ENCODE results near the gene LOXL1.

Gene LOXL1

GRCh38 chr15:73899197-73900094 is 26.8 kb upstream of the LOXL1 start:
- DNase-seq, result no peak

- DNase-seq, result no peak
These were observed 26.1 kb upstream of the LOXL1 start for GRCh38 chr15:73900095-73900712.

GRCh38 chr15:73901126-73901810 is 25.0 kb upstream of the LOXL1 start:
- DNase-seq, result no peak

DNA sequence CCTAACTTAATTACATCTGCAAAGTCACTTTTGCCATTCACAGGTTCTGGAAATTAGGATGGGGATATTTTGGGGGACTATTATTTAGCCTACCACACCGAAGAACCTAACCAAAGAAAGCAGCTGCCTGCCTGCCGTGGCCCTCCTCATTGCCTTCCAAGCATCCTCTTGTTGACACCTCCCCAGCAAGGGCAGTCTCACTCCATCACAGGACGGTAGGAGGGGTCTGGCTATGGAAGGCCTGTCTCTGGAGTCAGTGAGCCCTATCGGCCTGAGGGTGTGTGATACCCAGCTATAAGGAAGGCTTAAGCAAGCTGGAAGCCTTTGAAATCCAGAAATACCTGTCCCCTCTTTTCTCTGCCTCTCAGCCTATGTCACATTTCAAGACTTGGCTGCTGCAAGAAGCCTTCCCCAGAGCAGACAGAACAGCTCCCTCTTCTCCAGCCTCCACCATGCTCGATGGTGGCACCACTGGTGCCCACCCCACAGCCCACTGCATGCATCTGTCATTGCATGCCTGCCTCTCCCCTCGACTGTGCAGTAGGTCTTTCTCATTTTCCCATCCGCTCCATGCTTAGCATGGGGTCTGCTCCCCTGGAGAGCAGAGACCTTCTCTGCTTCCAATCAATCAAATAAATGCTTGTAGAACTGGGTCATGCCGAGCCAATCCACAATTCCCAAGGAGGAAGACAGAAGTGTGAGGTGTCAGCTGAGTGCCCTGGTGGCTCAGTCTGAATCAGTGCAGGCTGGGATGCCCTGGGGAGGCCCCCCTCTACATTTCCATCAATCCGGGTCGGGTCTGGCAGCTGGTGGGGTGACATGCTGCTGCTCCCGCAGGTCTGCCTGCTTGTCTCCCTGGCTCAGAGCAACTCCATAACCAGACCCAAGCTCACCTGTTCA is 23.9 kb upstream of the LOXL1 start:
- DNase-seq, result no peak

GRCh38 chr15:73904026-73904815 is 22.0 kb upstream of the LOXL1 start:
- no peak for DNase-seq

DNA sequence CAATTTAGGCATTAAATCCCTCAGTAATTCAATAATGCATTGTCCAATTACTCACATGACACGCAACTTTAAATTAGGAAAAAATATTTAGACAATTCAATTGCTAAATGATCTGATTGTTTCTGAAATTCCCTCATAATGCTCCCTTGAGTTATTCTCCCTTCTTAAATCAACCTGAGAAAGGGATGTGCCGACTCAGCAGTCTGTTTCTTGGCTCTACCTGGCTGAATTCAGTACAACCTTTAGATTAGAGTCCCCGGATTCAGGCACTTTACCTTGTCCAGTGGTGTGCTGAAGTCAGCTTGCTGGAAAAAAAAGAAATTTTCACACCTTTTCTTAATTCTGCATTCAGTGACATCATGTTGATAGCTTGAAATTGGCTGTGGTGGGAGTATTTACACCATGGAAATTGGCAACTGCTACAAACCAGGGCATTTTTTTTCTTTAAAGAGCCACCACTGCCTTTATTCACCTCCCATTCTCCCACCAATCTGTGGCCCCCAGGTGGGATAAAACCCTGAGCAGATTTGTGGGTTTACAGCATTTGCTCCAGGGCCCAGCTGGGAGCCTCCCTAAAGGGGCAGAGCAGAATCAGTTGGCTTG is 20.9 kb upstream of the LOXL1 start:
- no peak for DNase-seq

DNA sequence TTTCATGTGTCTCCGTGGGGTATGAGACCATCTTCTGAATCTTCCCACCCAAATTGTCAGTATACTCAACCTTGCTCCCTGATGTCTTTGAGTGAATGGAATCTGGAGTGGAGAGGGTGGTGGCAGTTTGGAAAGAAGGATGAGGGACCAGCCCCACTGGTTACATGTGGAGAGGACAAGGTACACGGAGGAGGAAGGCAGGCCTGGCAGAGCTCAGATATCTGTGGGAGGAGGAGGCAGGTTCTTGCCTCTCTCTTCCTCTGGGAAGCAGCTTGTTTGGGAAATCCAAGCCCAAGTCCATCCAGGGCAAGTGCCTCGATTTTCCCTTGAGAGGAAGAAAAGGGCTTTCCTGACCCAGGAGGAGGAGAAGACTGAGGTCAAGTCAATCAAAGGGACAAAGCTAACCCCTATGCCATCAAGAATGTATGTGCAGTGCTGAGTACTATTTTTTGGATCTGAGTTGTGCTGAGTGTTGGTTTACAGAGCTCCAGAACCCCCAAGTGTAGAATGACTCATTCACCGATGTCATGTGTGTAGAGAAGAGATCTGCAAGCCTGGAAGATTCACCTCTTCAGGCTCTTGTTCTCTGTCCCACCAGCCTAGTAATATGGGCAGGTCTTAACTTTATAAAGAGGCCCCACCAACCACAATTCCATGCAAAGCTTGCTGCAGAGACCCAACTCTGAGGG is 19.8 kb upstream of the LOXL1 start:
- DNase-seq, result no peak

DNA sequence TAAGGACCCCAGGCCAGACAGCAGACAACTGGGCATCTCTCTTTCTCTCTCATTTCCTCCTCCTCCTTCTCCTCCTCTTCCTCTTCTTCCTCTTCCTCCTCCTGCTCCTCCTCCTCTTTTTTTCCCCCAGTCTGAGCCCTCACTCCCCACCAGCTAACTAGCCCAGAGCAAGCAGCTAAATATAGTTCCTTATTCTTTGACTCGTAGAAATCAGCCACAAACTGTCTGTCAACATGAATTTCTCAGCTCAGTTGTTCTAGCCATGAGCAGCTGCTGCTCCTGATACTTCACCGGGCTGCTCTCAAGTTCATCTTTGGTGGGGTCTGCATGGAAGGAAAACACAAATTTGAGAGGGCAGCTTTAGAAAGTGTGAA is 19.2 kb upstream of the LOXL1 start:
- DNase-seq, result no peak

GRCh38 chr15:73908030-73908821 is 18.0 kb upstream of the LOXL1 start:
- DNase-seq, result no peak

- DNase-seq, result no peak
These were observed 17.5 kb upstream of the LOXL1 start for GRCh38 chr15:73908822-73909122.

DNA sequence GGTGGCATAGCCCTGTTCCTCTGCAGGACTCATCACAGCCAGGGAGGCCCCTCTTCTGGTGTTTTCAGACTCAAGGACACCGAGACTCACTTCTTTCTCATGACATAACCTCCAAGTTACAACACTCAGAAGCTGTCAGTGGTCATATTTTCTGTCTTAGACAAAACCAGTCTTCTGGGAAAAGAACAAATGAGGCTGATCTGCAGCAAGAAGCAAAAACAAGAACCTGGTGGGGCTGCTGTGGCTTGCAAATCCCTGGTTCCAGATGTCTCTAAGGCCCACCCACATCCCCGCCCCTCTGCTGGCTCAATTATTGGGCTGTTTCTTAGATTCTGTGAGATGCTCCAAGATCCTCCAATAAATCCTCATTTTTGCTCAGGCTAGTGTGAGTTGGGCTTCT is 16.6 kb upstream of the LOXL1 start:
- DNase-seq, result no peak

DNA sequence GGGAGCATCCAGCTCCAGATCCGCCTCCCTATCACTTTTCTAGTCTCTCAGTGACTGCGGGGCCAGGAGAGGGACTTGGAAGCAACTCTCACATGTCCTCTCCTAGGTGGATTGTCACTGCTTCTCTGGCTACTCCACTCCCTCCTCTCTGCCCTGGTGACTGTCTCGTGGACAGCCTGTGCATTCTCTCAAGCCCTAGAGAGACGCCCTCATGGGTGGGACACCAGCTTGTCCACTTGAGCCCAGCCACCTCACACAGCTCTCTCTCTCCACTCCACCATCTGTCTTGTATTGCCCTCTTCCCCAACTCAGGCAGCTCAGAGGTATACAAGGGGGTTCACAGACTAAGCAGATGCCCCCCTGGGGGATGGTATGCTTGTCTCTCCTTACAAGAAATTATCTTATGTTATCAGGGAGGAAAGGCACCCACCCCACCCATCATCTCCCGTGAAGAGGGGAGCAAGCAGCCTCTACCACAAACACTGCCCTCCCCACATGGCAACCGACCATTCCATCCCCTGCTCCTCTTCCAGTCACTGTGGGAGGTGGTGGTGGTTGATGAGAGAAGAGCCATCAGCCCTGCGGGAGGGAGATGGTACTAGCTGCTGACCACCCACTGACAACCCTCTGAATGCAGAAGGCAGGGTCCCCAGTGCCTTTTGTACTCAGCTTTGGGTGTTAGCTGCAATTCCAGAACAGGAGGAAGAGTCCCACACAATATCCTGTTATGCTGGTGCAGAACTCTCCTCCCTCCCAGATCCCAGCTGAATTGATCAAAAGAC is 15.5 kb upstream of the LOXL1 start:
- no peak for DNase-seq

DNA sequence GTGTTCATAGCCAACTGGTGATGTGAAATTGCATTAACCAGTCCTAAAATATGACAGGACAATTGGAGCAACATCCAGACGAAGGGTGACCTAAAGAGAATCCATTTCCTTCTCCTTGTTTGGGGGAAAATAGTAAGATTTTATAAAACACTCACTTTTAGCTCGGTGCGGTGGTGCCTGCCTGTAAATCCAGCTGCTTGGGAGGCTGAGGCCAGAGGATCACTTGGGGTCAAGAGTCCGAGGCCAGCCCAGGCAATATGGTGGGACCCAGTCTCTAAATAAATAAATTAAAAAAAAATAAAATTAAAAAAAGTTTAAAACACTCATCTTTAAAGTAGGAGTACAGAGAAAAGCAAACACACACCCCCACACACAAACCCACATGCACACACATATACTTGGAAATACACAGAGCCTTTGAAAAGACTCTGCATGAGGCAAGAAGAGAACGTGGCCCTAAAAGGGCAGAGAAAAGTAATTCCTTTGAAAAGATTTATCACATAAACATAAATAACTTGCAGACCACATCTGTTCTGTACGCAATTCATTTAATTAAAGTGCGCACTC is 14.1 kb upstream of the LOXL1 start:
- no peak for DNase-seq

- no peak for DNase-seq
These were observed 12.1 kb upstream of the LOXL1 start for GRCh38 chr15:73914145-73914544.

- DNase-seq, result no peak
These were observed 11.2 kb upstream of the LOXL1 start for GRCh38 chr15:73915082-73915481.

GRCh38 chr15:73918784-73919183 is 7.5 kb upstream of the LOXL1 start:
- no peak for DNase-seq

DNA sequence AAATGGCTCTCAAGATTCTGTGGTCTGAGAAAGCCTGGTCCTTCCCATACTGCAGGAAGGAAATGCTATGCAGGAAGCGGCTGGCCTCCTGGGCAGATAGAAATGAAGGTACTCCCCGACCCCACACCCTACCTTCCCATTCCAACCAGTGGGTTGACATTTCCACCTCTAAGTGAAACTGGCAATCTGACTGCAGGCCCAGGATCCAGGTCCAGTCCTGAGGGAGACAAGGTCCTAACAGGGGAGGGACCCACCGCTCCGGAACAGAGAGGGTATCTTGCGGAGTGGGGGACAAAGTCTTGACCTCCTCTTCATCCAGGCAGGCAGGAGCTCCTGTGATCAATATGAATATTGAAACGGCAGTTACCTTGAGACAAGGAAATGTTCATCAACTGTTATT is 6.6 kb upstream of the LOXL1 start:
- DNase-seq, result no peak

DNA sequence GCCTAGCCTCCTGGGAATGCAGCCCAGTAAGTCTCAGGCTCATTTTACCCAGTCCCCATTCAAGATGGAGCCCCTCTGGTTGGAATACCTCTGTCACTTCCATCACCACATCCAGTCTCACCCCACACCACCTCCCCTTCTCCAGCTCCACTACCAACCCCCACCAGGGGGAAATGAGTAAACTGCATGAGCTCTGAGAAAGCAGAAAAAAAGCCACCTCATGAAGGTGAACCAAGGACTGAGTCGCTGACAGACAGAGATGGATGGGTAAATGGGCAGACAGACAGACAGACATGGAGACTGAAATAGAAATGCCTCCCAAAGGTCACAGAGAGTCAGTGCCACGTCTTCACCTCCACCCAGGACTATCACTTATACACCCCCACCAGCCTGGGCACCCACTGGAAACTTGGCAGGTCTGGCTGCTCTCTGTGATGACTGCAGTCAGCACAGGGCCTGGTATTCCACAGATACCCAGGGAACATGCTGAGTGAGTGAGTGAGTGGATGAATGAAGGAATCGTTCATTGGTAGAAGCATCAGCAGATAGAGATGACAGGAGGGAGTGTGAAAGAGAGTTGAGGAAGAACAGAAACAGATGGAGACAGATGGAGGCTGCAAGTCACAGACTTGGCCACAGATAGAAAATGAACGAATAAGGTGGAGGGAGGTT is 4.9 kb upstream of the LOXL1 start:
- no peak for DNase-seq

Data from SIG-M5 (cell line).